Retinal pigment epithelial cell (primary cell): ENCODE data around the gene PKNOX2.

Experiments used
- DNase-seq: peaks from one replicate; pipeline ENCODE4 v3.0.0-alpha.2; 2010; ENCODE audit warnings: low read depth
- H3K4me3 ChIP-seq: 2 replicates; pipeline ENCODE4 v1.5.1; 2011; ENCODE audit warnings: mild to moderate bottlenecking, low read length, control low read depth, moderate library complexity
- CTCF ChIP-seq: conservative IDR thresholded peaks from 2 replicates; pipeline ENCODE4 v1.5.1; 2011; ENCODE audit warnings: low read depth, low read length, control low read depth, inconsistent platforms

PKNOX2 gene

GRCh38 chr11:125359130-125359529 lies 194.6 kb downstream of the PKNOX2 start:
- H3K4me3 ChIP-seq, result no peak overlapping the region
- no peak for DNase-seq
- TF ChIP-seq CTCF, result no peak

- TF ChIP-seq CTCF, result no peak
- no peak overlapping the region for H3K4me3 ChIP-seq
- DNase-seq, result no peak
Observed at GRCh38 chr11:125360066-125360465, 195.5 kb downstream of the PKNOX2 start.

GRCh38 chr11:125364121-125364826 lies 199.7 kb downstream of the PKNOX2 start:
- DNase-seq, result no peak
- no peak overlapping the region for H3K4me3 ChIP-seq
- TF ChIP-seq CTCF, result peak; percentile 30

GRCh38 chr11:125365196-125365931 lies 200.8 kb downstream of the PKNOX2 start:
- no peak for TF ChIP-seq CTCF
- no peak for DNase-seq
- H3K4me3 ChIP-seq, result no peak overlapping the region

GRCh38 chr11:125367710-125368109 lies 203.2 kb downstream of the PKNOX2 start:
- no peak for TF ChIP-seq CTCF
- H3K4me3 ChIP-seq, result no peak overlapping the region
- no peak for DNase-seq

- no peak for TF ChIP-seq CTCF
- DNase-seq, result no peak
- H3K4me3 ChIP-seq, result no peak overlapping the region
Observed at GRCh38 chr11:125368757-125369156, 204.2 kb downstream of the PKNOX2 start.

GRCh38 chr11:125369808-125370207 lies 205.3 kb downstream of the PKNOX2 start:
- H3K4me3 ChIP-seq, result no peak overlapping the region
- no peak for TF ChIP-seq CTCF
- DNase-seq, result no peak
